Adrenal gland (tissue), 5 donors: ENCODE data around the gene SCAF11.

Source experiments
- POLR2A ChIP-seq, 2 donors: fragments of 450-650 bp; IDR thresholded peaks; one replicate each; pipeline ENCODE4 v1.6.1; 2017; ENCODE audit warnings: antibody characterized with exemption in 2 of 2, mild to moderate bottlenecking in 2 of 2, moderate library complexity in 1 of 2
- TF ChIP-seq, protein P1 (sequence below), 6 experiments: fragments of 450-650 bp in 4 of 6; fragments of 200-600 bp in 2 of 6; sonication (generic) in 1 of 6; IDR thresholded peaks; 1 replicate in 5 of 6; 2 replicates in 1 of 6; pipeline versions ENCODE4 v1.5.1 to v1.8.0; 2016 to 2021; ENCODE audit warnings: antibody characterized with exemption in 6 of 6, mild to moderate bottlenecking in 2 of 6, moderate library complexity in 1 of 6
- donor health status: DM: no; HTN: no; CAD: no.

DNA sequence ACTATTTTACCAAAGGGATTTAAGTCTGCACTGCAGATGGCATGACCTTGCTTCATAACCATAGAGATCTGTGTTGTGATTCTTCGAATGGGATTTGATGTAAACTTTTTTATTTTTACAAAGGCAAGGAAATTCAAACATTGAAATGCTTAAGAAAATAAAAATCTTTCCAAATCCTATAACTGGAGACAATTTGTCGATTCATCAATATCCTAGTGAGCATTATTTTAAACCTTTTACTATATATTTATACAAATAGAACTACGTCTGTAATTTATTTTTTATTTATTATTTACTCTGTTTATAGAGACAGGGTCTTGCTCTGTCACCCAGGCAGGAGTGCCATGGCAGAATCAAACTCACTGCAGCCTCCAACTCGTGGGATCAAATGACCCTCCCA is 14.3 kb upstream of the SCAF11 start:
- TF ChIP-seq, protein P1, sequence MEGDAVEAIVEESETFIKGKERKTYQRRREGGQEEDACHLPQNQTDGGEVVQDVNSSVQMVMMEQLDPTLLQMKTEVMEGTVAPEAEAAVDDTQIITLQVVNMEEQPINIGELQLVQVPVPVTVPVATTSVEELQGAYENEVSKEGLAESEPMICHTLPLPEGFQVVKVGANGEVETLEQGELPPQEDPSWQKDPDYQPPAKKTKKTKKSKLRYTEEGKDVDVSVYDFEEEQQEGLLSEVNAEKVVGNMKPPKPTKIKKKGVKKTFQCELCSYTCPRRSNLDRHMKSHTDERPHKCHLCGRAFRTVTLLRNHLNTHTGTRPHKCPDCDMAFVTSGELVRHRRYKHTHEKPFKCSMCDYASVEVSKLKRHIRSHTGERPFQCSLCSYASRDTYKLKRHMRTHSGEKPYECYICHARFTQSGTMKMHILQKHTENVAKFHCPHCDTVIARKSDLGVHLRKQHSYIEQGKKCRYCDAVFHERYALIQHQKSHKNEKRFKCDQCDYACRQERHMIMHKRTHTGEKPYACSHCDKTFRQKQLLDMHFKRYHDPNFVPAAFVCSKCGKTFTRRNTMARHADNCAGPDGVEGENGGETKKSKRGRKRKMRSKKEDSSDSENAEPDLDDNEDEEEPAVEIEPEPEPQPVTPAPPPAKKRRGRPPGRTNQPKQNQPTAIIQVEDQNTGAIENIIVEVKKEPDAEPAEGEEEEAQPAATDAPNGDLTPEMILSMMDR (IDR thresholded peaks at IDR 0.05) = no peak
- no peak for TF ChIP-seq POLR2A (IDR thresholded peaks at IDR 0.05)
